Endothelial cell of umbilical vein (primary cell): ENCODE measurements around the gene RP2. TPM values are rescaled to one million over a fixed set of nuclear protein-coding genes. Genes with fewer than 3 reads are reported as not detected.
A peak's percentile ranks its signal among the peaks of the same experiment; 100 is the strongest.

Source experiments
- BruUV-seq: library from RNA; stranded (reverse); fragments of 400-500 nt; replicated peaks from 2 replicates; lab custom pipeline; 2021; lab: Mats Ljungman, UMichigan
- CTCF ChIA-PET: fragments of 300-600, 350-600 bp; sonication (Branson Sonifier 250); formaldehyde crosslinking; loops from one replicate; lab custom pipeline; 2021; ENCODE audit warnings: antibody characterized with exemption, inconsistent platforms; lab: Charles Lee
- POLR2A ChIA-PET: fragments of 300-600, 350-600 bp; sonication (Branson Sonifier 250); formaldehyde crosslinking; loops from one replicate; lab custom pipeline; 2021; ENCODE audit warnings: antibody characterized with exemption, inconsistent platforms; lab: Charles Lee
- DNase-seq: peaks from one replicate; pipeline ENCODE4 v3.0.0-alpha.2; 2011; ENCODE audit warnings: low read depth, low spot score
- FAIRE-seq: peaks from 2 replicates; lab custom pipeline; 2011; peaks lifted over from hg19 to GRCh38; lab: Jason Lieb, UNC
- H2AFZ ChIP-seq: 2 replicates; pipeline ENCODE4 v1.6.0; 2012; ENCODE audit warnings: low read depth, low read length, control low read depth, inconsistent platforms
- H3K27ac ChIP-seq: 2 replicates; pipeline ENCODE4 v1.5.1; 2011; ENCODE audit warnings: low read depth, mild to moderate bottlenecking, control low read depth, low read length, moderate library complexity; ENCODE audit not compliant: insufficient read depth
- H3K27me3 ChIP-seq, 2 experiments: 2 replicates each; pipeline versions ENCODE4 v1.6.0 to v1.6.1; 2011; ENCODE audit warnings: low read length in 2 of 2, mixed read lengths in 1 of 2; ENCODE audit not compliant: control insufficient read depth in 2 of 2, insufficient read depth in 2 of 2
- H3K36me3 ChIP-seq, 2 experiments: 2 replicates in 1 of 2; 3 replicates in 1 of 2; pipeline ENCODE4 v1.5.1; 2011; ENCODE audit warnings: low read length in 2 of 2, mild to moderate bottlenecking in 1 of 2, moderate library complexity in 1 of 2; ENCODE audit not compliant: control insufficient read depth in 2 of 2, insufficient read depth in 2 of 2; ENCODE audit errors: extremely low read depth in 1 of 2
- H3K4me1 ChIP-seq: 3 replicates; pipeline ENCODE4 v1.5.1; 2011; ENCODE audit warnings: mild to moderate bottlenecking, low read length; ENCODE audit not compliant: control insufficient read depth, insufficient read depth; ENCODE audit errors: extremely low read depth
- H3K4me2 ChIP-seq: 2 replicates; pipeline ENCODE4 v1.6.1; 2011; ENCODE audit warnings: low read length, control low read depth, mixed read lengths; ENCODE audit not compliant: insufficient read depth
- H3K4me3 ChIP-seq, 3 experiments: fragments of 200-600 bp in 1 of 3; sonication (generic), shearing (Covaris generic) in 1 of 3; replicated peaks in 1 of 3; 2 replicates each; pipeline ENCODE4 v1.5.1; 2011 to 2016; ENCODE audit warnings: control low read depth in 3 of 3, low read length in 3 of 3, mild to moderate bottlenecking in 2 of 3, inconsistent platforms in 1 of 3, low read depth in 1 of 3, moderate library complexity in 1 of 3; ENCODE audit not compliant: insufficient read depth in 1 of 3
- H3K79me2 ChIP-seq: 2 replicates; pipeline ENCODE4 v1.6.0; 2012; ENCODE audit warnings: low read length, inconsistent platforms; ENCODE audit not compliant: control insufficient read depth, insufficient read depth
- H3K9ac ChIP-seq: replicated peaks from 2 replicates; pipeline ENCODE3; 2011; ENCODE audit warnings: low read length, control low read depth; ENCODE audit not compliant: insufficient read depth; ENCODE audit errors: extremely low read depth
- H3K9me1 ChIP-seq: replicated peaks from 3 replicates; pipeline ENCODE4 v1.6.0; 2011; ENCODE audit warnings: mild to moderate bottlenecking, low read length; ENCODE audit not compliant: control insufficient read depth, insufficient read depth; ENCODE audit errors: extremely low read depth
- H3K9me3 ChIP-seq: replicated peaks from 2 replicates; pipeline ENCODE4 v1.5.1; 2012; ENCODE audit warnings: low read length, inconsistent platforms; ENCODE audit not compliant: control insufficient read depth, insufficient read depth
- H4K20me1 ChIP-seq: replicated peaks from 2 replicates; pipeline ENCODE3; 2011; ENCODE audit warnings: mild to moderate bottlenecking, low read length; ENCODE audit not compliant: control insufficient read depth, insufficient read depth; ENCODE audit errors: extremely low read depth
- FOS ChIP-seq: IDR thresholded peaks from 2 replicates; pipeline ENCODE4 v1.6.1; 2011; ENCODE audit warnings: mild to moderate bottlenecking, low read length, moderate library complexity, borderline replicate concordance; ENCODE audit not compliant: insufficient read depth
- POLR2AphosphoS5 ChIP-seq: IDR thresholded peaks from 2 replicates; pipeline ENCODE4 v1.6.1; 2012; ENCODE audit warnings: low read depth, mild to moderate bottlenecking, control low read depth, low read length, moderate library complexity; ENCODE audit not compliant: insufficient read depth
- dilution Hi-C: fragments of 300-500 bp; cut with MboI; formaldehyde crosslinking; loops from one replicate; pipeline ENCODE4 v1.15.0; 2019; ENCODE audit warnings: low sequenced_read_pairs; ENCODE audit not compliant: extremely low pct_ligation_motif_present
- intact Hi-C: fragments of 100-400 bp; cut with micrococcal nuclease; formaldehyde crosslinking; loops from one replicate; pipeline ENCODE4 v1.10.0; 2022
- polyA plus RNA-seq, 4 experiments: library from polyadenylated mRNA; depleted of rRNA in 3 of 4; stranded (reverse) in 3 of 4; unstranded in 1 of 4; fragments of >200 nt; gene quantifications; 2 replicates each; pipeline versions ENCODE4 v1.2.1 to v1.2.3, GENCODE V29; 2011 to 2012; ENCODE audit warnings: missing spikeins in 1 of 4
- total RNA-seq: library from RNA; stranded (reverse); gene quantifications from 2 replicates; pipeline ENCODE4 v1.2.3, GENCODE V29; 2021
- TF ChIP-seq, protein P1 (sequence below): IDR thresholded peaks from 2 replicates; pipeline ENCODE4 v1.6.1; 2011; ENCODE audit not compliant: insufficient read depth, insufficient read length

The RP2 gene
- total and polyA plus RNA-seq, 2 donors (not counting 3 experiments of a cell fraction or from before 2014, with no cell fraction given): 7.4 to 20.5 TPM

DNA sequence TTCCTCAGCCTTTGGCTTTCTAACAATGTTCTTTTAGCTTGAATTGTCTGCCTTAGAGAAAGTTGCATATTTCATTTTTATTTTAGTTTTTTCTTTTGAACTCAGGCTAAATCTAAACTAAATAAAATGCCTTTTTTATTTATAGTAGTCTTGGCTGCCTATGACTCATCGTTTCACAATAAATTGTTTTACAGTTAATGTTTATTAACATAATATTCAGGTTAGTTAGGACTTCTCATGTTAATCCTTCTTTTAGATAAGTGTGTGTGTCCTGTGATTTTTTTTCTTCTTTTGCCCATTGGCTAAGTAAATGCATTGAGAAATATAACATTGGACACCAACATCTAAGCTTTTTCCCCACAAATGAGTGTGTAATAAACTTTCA lies 1.6 kb downstream of the RP2 start:
- intact Hi-C loops (loop anchor here (2.0 to 5.0 kb wide), 2 partner anchors 34 to 66 kb away; no protein-coding TSS in a partner anchor), dilution Hi-C loops (no loop called here)
- H3K9me3 ChIP-seq: no peaks in the 10 kb centered on the region
- H3K27me3 ChIP-seq: no peaks in the 10 kb centered on the region
- no peaks in the 10 kb centered on the region for H4K20me1 ChIP-seq
- H3K36me3 ChIP-seq: no peaks in the 10 kb centered on the region
- ChIA-PET POLR2A (no interaction called here), CTCF (no interaction called here)
- H3K4me1 ChIP-seq: peaks cover 5% of the 10 kb centered on the region
- H3K4me2 ChIP-seq: peak overlapping the region; percentile 92
- H2AFZ ChIP-seq: no peak overlapping the region
- no peaks in the 10 kb centered on the region for H3K9me1 ChIP-seq
- peak overlapping the region; percentile 67 for H3K27ac ChIP-seq
- DNase-seq (no peak), FAIRE-seq (no peak)
- H3K79me2 ChIP-seq: peaks cover 55% of the 10 kb centered on the region
- peak; percentile 30 for TF ChIP-seq FOS
- TF ChIP-seq POLR2AphosphoS5: no peak
- H3K4me3 ChIP-seq: peak overlapping the region; percentile 70 to 96 (median 71)
- BruUV-seq: no TSS peak
- peak overlapping the region; percentile 72 for H3K9ac ChIP-seq

GRCh38 chrX:46838974-46839480 lies 2.2 kb downstream of the RP2 start:
- Histone ChIP-seq H3K4me3 (peak overlapping the region in 1 of 3 experiments; percentile 96), H3K79me2 (peaks cover 60% of the 10 kb centered on the region), H3K9ac (peak overlapping the region; percentile 72)

More at GRCh38 chrX:46838974-46839480, 2.2 kb downstream of the RP2 start:
- peaks cover 5% of the 10 kb centered on the region for H3K4me1 ChIP-seq
- peak; percentile 83 for FAIRE-seq
- H2AFZ ChIP-seq: no peak overlapping the region
- no peak for DNase-seq
- H3K27ac ChIP-seq: peak overlapping the region; percentile 67
- no peaks in the 10 kb centered on the region for H3K9me3 ChIP-seq
- POLR2A ChIA-PET: no interaction called here
- no peaks in the 10 kb centered on the region for H4K20me1 ChIP-seq
- no peaks in the 10 kb centered on the region for H3K36me3 ChIP-seq
- intact Hi-C loops (loop anchor here (2.0 to 5.0 kb wide), 2 partner anchors 33 to 66 kb away; no protein-coding TSS in a partner anchor), dilution Hi-C loops (no loop called here)
- TF ChIP-seq, protein P1, sequence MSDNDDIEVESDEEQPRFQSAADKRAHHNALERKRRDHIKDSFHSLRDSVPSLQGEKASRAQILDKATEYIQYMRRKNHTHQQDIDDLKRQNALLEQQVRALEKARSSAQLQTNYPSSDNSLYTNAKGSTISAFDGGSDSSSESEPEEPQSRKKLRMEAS: no peak
- TF ChIP-seq FOS: peak; percentile 26
- H3K4me2 ChIP-seq: peak overlapping the region; percentile 92
- CTCF ChIA-PET: interaction anchor here (0.7 kb wide), 1 partner anchor 43 kb away, joined by 3 read pairs; no protein-coding TSS in a partner anchor
- H3K9me1 ChIP-seq: no peaks in the 10 kb centered on the region
- no peaks in the 10 kb centered on the region for H3K27me3 ChIP-seq
- no TSS peak for BruUV-seq
